CD4-positive, alpha-beta T cell (primary cell): ENCODE results near the gene XRRA1. TPM values are rescaled to one million over a fixed set of nuclear protein-coding genes. Genes with fewer than 3 reads are reported as not detected.

Source experiments
- ATAC-seq: fragments of 200-7000 bp; cut with Tn5 transposase; one replicate; pipeline ENCODE4 v1.10.0; 2022; ENCODE audit warnings: mild to moderate bottlenecking; ENCODE audit not compliant: poor library complexity
- CTCF ChIA-PET: fragments of 350-600 bp; sonication (Branson Sonifier 250); formaldehyde crosslinking; loops from one replicate; lab custom pipeline; 2021; ENCODE audit warnings: antibody characterized with exemption, inconsistent platforms; lab: Charles Lee
- POLR2A ChIA-PET: fragments of 350-600 bp; sonication (Branson Sonifier 250); formaldehyde crosslinking; loops from one replicate; lab custom pipeline; 2021; ENCODE audit warnings: antibody characterized with exemption, inconsistent platforms; lab: Charles Lee
- DNase-seq, 14 experiments: peaks; one replicate each; pipeline ENCODE4 v3.0.0-alpha.2; 2013 to 2020; ENCODE audit warnings: mixed read lengths in 2 of 14
- H3K27ac ChIP-seq, 2 donors: one replicate each; pipeline versions ENCODE4 v1.5.1 to v1.7.0; 2013; ENCODE audit warnings: low read length in 2 of 2, low read depth in 1 of 2, mild to moderate bottlenecking in 1 of 2
- H3K27me3 ChIP-seq, 2 experiments: 1 replicate in 1 of 2; 2 replicates in 1 of 2; pipeline versions ENCODE4 v1.6.1 to v1.7.0; 2013; ENCODE audit warnings: low read length in 2 of 2, control low read depth in 1 of 2, mild to moderate bottlenecking in 1 of 2, moderate library complexity in 1 of 2; ENCODE audit not compliant: insufficient read depth in 2 of 2, control insufficient read depth in 1 of 2
- H3K36me3 ChIP-seq: one replicate; pipeline ENCODE4 v1.6.1; 2013; ENCODE audit warnings: low read length, control low read depth; ENCODE audit not compliant: insufficient read depth
- H3K4me1 ChIP-seq: one replicate; pipeline ENCODE4 v1.6.1; 2013; ENCODE audit warnings: low read length, control low read depth; ENCODE audit not compliant: insufficient read depth
- H3K4me3 ChIP-seq: one replicate; pipeline ENCODE4 v1.5.1; 2013; ENCODE audit warnings: mild to moderate bottlenecking, low read length, moderate library complexity
- H3K9me3 ChIP-seq, 2 experiments: 1 replicate in 1 of 2; 2 replicates in 1 of 2; pipeline versions ENCODE4 v1.6.1 to v1.7.0; 2013; ENCODE audit warnings: low read length in 2 of 2, mild to moderate bottlenecking in 2 of 2, control low read depth in 1 of 2, moderate library complexity in 1 of 2; ENCODE audit not compliant: control insufficient read depth in 1 of 2, insufficient read depth in 1 of 2
- H3K27ac Mint-ChIP-seq: one replicate; pipeline ENCODE4 v1.8.0; 2020; ENCODE audit warnings: mixed read lengths
- H3K27me3 Mint-ChIP-seq: one replicate; pipeline ENCODE4 v1.8.0; 2021; ENCODE audit warnings: mixed read lengths
- H3K36me3 Mint-ChIP-seq: one replicate; pipeline ENCODE4 v1.8.0; 2021; ENCODE audit warnings: low read depth, mixed read lengths
- H3K4me1 Mint-ChIP-seq: one replicate; pipeline ENCODE4 v1.8.0; 2021; ENCODE audit warnings: low read depth, mixed read lengths
- H3K4me3 Mint-ChIP-seq: one replicate; pipeline ENCODE4 v1.8.0; 2020; ENCODE audit warnings: mild to moderate bottlenecking, mixed read lengths
- H3K9me3 Mint-ChIP-seq: one replicate; pipeline ENCODE4 v1.8.0; 2020; ENCODE audit warnings: mixed read lengths
- intact Hi-C, 2 experiments: fragments of 100-400 bp; cut with DNase I in 1 of 2; cut with micrococcal nuclease in 1 of 2; formaldehyde crosslinking; loops; one replicate each; pipeline versions ENCODE4 v1.15.1 to v1.9.0; 2023 to 2025; cut with DNase I, micrococcal nuclease
- total RNA-seq, 174 experiments: library from RNA in 2 of 174; stranded (reverse) in 2 of 174; gene quantifications; one replicate each; pipeline ENCODE4 v1.2.3 and lab custom pipeline; 2021 to 2026
- TF ChIP-seq, protein P1 (sequence below): fragments of 200-600 bp; IDR thresholded peaks from one replicate; pipeline ENCODE4 v1.8.0; 2022; ENCODE audit warnings: antibody characterized with exemption, mild to moderate bottlenecking

The XRRA1 gene
- total RNA-seq, 2 experiments from 2014 or later = 12.2 to 12.5 TPM

DNA sequence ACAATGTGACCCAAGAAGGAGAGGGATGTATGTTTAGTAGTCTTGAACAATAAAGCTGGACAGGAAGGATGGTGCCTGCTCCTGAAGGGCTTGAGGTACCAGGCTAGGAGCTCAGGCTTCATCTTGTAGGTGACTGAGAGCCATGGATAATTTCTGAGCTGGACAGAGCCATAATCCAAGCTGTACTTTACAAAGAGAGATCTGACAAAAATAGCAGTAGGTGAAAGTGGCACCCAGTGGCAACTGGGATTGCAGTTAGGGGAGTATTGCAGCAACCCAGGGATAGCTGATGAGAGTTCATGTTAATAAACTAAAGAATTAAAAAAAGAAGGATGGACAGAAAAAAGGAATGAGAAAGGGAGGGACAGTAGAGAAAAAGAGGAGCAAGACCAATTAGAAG, 7.4 kb downstream of the XRRA1 start:
- no peak overlapping the region for H3K4me3 Mint-ChIP-seq
- Histone ChIP-seq H3K27ac (no peak overlapping the region), H3K4me1 (peaks cover 4% of the 10 kb centered on the region), H3K27me3 (no peaks in the 10 kb centered on the region), H3K9me3 (no peaks in the 10 kb centered on the region), H3K36me3 (peaks cover 80% of the 10 kb centered on the region), H3K4me3 (no peak overlapping the region)
- TF ChIP-seq, protein P1, sequence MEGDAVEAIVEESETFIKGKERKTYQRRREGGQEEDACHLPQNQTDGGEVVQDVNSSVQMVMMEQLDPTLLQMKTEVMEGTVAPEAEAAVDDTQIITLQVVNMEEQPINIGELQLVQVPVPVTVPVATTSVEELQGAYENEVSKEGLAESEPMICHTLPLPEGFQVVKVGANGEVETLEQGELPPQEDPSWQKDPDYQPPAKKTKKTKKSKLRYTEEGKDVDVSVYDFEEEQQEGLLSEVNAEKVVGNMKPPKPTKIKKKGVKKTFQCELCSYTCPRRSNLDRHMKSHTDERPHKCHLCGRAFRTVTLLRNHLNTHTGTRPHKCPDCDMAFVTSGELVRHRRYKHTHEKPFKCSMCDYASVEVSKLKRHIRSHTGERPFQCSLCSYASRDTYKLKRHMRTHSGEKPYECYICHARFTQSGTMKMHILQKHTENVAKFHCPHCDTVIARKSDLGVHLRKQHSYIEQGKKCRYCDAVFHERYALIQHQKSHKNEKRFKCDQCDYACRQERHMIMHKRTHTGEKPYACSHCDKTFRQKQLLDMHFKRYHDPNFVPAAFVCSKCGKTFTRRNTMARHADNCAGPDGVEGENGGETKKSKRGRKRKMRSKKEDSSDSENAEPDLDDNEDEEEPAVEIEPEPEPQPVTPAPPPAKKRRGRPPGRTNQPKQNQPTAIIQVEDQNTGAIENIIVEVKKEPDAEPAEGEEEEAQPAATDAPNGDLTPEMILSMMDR = no peak
- CTCF ChIA-PET = no interaction called here
- peaks cover 5% of the 10 kb centered on the region for H3K4me1 Mint-ChIP-seq
- DNase-seq (no peak), ATAC-seq (no peak)
- intact Hi-C loops = loop anchor here in 1 of 2 experiments (10.0 kb wide), 1 partner anchor 1347 kb away; the partner anchor contains the start of gene FAM168A
- H3K27ac Mint-ChIP-seq = no peak overlapping the region
- no peaks in the 10 kb centered on the region for H3K9me3 Mint-ChIP-seq
- H3K27me3 Mint-ChIP-seq = no peaks in the 10 kb centered on the region
- POLR2A ChIA-PET = no interaction called here
- H3K36me3 Mint-ChIP-seq = peaks cover 71% of the 10 kb centered on the region

DNA sequence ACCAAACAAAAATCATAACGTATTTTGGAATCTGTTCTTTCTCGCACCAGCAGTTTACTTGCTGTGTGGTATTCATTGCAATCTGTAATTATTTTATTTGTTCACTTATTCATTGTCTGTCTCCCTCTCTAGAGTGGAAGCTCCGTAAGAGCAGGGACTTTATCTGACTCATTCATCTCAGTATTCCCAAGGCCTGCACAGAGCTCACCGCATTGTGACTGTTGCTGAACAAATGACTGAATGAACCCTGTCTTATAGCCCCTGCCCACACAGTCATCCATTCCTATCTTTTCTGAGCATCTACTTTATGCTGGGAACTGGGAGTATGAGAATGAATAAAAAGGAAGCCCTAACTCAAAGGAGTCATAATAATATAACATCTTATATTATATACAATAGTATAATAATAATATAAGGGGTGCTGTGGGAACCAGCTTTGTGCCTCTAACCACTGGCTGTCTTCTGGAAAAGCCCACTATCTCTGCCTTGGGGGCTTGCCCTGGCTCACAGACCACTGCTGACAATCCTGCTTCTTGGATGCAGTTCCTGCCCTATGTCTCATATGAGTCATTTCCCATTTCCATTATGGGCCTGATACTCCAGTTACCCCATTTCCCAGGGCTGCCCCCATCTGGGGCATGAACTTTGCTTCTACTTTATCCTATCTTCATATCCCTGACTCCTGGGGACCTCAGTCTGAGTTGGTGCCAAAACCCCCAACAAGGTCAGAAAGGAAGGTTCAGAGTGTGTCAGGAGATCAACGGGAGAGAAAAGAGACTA, 11.0 kb downstream of the XRRA1 start:
- no peak for DNase-seq
- CTCF ChIA-PET = no interaction called here
- Histone ChIP-seq H3K36me3 (peaks cover 92% of the 10 kb centered on the region), H3K4me1 (no peaks in the 10 kb centered on the region), H3K27me3 (no peaks in the 10 kb centered on the region), H3K4me3 (no peak overlapping the region), H3K9me3 (no peaks in the 10 kb centered on the region), H3K27ac (no peak overlapping the region)
- POLR2A ChIA-PET = no interaction called here
- intact Hi-C loops = no loop called here
- H3K4me3 Mint-ChIP-seq = no peak overlapping the region
- no peaks in the 10 kb centered on the region for H3K4me1 Mint-ChIP-seq
- no peak for ATAC-seq
- TF ChIP-seq, protein P1 = no peak
- no peaks in the 10 kb centered on the region for H3K27me3 Mint-ChIP-seq
- no peaks in the 10 kb centered on the region for H3K9me3 Mint-ChIP-seq
- peaks cover 82% of the 10 kb centered on the region for H3K36me3 Mint-ChIP-seq
- H3K27ac Mint-ChIP-seq = no peak overlapping the region

DNA sequence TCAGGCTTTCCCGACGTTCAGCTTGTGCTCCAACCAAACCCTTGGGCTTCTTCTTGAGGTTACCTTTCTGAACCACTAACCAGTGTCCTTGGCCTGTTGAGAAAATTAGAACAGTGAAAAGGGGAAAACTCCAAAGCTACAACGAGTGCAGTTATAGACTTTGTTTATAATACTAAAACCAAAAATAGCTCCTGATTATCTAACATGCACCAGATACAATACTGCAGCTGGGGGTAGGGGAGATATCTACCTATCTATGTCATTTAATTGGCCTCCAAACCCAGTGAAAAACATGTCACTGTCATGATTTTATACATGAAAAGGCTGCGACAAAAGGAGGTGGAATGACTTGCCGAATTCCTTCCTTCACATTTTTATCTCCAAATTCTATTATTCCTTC, 11.9 kb downstream of the XRRA1 start:
- TF ChIP-seq, protein P1 = no peak
- peaks cover 92% of the 10 kb centered on the region for H3K36me3 ChIP-seq
- H3K27me3 ChIP-seq = no peaks in the 10 kb centered on the region
- peaks cover 81% of the 10 kb centered on the region for H3K36me3 Mint-ChIP-seq
- no peaks in the 10 kb centered on the region for H3K9me3 ChIP-seq
- ChIA-PET POLR2A (no interaction called here), CTCF (interaction anchor here (1.6 kb wide), 1 partner anchor 312 kb away, joined by 3 read pairs; no protein-coding TSS in a partner anchor)
- H3K4me1 ChIP-seq = no peaks in the 10 kb centered on the region
- H3K4me1 Mint-ChIP-seq = no peaks in the 10 kb centered on the region
- no peak overlapping the region for H3K27ac ChIP-seq
- ATAC-seq (no peak), DNase-seq (no peak)
- intact Hi-C loops = no loop called here
- H3K27ac Mint-ChIP-seq = no peak overlapping the region
- no peak overlapping the region for H3K4me3 Mint-ChIP-seq
- no peak overlapping the region for H3K4me3 ChIP-seq
- no peaks in the 10 kb centered on the region for H3K9me3 Mint-ChIP-seq
- no peaks in the 10 kb centered on the region for H3K27me3 Mint-ChIP-seq
